Measurements from ENCODE around the gene TMPRSS4. TPM values are rescaled to one million over a fixed set of nuclear protein-coding genes. Genes with fewer than 3 reads are reported as not detected.

The TMPRSS4 gene
- total RNA-seq, 1 donor from 2014 or later, result not detected

DNA sequence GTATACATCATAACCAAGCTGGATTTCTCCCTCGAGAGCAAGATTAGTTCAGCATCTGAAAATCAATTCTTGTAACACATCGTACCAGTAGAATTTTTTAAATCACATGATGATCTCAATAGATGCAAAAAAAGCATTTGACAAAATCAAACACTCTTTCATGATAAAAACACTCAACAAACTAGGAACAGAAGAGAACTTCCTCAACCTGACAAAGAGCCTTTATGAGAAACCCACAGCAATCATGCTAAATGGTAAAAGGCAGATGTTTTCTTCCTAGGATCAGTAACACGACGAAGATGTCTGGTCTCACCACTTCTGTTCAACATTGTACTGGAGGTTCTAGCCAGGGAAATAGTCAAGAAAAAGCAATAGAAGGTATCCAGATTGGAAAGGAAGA lies 34.1 kb upstream of the TMPRSS4 start:
- Mint-ChIP-seq H3K27ac (ENCODE audit: unreplicated experiment) (no peak overlapping the region), H3K27me3 (ENCODE audit: low read depth) (no peaks in the 10 kb centered on the region), H3K36me3 (ENCODE audit: low read depth) (no peaks in the 10 kb centered on the region), H3K9me3 (no peaks in the 10 kb centered on the region), H3K4me3 (no peak overlapping the region), H3K4me1 (peaks cover 21% of the 10 kb centered on the region)
- TF ChIP-seq, protein P1, sequence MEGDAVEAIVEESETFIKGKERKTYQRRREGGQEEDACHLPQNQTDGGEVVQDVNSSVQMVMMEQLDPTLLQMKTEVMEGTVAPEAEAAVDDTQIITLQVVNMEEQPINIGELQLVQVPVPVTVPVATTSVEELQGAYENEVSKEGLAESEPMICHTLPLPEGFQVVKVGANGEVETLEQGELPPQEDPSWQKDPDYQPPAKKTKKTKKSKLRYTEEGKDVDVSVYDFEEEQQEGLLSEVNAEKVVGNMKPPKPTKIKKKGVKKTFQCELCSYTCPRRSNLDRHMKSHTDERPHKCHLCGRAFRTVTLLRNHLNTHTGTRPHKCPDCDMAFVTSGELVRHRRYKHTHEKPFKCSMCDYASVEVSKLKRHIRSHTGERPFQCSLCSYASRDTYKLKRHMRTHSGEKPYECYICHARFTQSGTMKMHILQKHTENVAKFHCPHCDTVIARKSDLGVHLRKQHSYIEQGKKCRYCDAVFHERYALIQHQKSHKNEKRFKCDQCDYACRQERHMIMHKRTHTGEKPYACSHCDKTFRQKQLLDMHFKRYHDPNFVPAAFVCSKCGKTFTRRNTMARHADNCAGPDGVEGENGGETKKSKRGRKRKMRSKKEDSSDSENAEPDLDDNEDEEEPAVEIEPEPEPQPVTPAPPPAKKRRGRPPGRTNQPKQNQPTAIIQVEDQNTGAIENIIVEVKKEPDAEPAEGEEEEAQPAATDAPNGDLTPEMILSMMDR (conservative IDR thresholded peaks at IDR 0.05), result no peak
- DNase-seq (ENCODE audit: low read depth, low spot score), result no peak

DNA sequence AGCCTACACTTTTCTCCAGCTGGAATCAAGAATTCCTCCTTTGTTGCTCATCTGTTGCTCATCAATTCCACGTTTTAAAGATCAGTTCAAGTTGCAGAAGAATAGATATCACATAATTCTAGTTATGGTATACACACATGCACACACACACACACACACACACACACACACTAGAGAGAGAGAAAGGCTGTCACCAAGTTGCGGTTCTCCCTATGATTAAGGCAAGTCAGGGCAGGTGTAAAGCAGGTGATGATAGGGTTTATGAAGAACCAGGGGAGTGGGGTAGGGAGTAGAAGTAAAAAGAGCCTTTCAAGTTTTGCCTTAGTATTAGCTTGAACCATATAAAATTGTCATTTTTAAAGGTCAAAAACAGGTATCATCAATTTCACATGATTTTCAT lies 31.7 kb upstream of the TMPRSS4 start:
- DNase-seq (ENCODE audit: low read depth, low spot score), result no peak
- Mint-ChIP-seq H3K27ac (ENCODE audit: unreplicated experiment) (no peak overlapping the region), H3K9me3 (no peaks in the 10 kb centered on the region), H3K27me3 (ENCODE audit: low read depth) (no peaks in the 10 kb centered on the region), H3K36me3 (ENCODE audit: low read depth) (no peaks in the 10 kb centered on the region), H3K4me3 (no peak overlapping the region), H3K4me1 (peaks cover 13% of the 10 kb centered on the region)
- TF ChIP-seq, protein P1 (conservative IDR thresholded peaks at IDR 0.05), result no peak

DNA sequence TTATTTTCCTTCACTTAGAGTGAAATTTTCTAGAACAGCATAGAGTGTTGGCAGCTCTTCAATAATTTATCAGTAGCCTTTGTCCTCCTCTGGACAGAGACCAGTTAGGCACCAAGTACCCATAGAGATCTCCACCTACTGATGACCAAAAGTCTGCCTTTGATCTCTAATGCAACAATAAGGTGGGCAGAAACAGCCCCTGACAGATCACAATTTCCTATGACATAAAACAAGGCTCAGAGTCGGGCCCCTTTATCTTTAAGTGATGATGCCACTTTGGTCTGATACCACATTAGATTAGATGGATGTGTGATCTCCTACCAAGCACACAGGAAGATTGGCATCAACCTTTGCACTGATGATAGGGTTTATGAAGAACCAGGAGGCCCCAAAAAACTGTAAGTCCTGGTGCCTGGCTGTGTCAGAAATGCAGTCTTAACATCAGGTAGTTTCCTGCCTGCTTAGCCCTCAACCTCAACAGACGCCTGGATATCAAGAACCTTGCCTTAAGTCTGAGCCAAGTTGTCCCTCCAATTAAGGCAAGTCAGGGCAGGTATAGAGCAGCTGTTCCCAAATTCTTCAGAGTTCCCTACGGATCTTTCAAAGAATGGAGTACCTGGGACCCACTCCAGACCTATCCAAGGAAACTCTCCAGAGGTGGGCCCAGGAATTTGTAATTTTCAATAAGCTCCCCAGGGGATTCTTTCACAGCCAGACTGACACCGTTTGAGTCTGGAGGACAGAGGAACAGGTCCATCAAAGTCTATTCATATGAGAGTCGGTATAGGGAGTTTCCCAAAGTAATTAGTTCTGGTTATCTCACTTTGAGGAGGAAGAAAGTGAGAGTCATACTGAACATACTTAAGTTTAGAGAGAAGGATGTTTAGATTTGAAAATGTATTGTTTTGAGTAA lies 30.6 kb upstream of the TMPRSS4 start:
- no peak for DNase-seq (ENCODE audit: low read depth, low spot score)
- H3K9me3 Mint-ChIP-seq, result no peaks in the 10 kb centered on the region
- TF ChIP-seq, protein P1 (conservative IDR thresholded peaks at IDR 0.05), result no peak
- H3K27me3 Mint-ChIP-seq (ENCODE audit: low read depth), result no peaks in the 10 kb centered on the region
- no peak overlapping the region for H3K4me3 Mint-ChIP-seq
- H3K36me3 Mint-ChIP-seq (ENCODE audit: low read depth), result no peaks in the 10 kb centered on the region
- H3K4me1 Mint-ChIP-seq, result peaks cover 13% of the 10 kb centered on the region
- H3K27ac Mint-ChIP-seq (ENCODE audit: unreplicated experiment), result no peak overlapping the region

DNA sequence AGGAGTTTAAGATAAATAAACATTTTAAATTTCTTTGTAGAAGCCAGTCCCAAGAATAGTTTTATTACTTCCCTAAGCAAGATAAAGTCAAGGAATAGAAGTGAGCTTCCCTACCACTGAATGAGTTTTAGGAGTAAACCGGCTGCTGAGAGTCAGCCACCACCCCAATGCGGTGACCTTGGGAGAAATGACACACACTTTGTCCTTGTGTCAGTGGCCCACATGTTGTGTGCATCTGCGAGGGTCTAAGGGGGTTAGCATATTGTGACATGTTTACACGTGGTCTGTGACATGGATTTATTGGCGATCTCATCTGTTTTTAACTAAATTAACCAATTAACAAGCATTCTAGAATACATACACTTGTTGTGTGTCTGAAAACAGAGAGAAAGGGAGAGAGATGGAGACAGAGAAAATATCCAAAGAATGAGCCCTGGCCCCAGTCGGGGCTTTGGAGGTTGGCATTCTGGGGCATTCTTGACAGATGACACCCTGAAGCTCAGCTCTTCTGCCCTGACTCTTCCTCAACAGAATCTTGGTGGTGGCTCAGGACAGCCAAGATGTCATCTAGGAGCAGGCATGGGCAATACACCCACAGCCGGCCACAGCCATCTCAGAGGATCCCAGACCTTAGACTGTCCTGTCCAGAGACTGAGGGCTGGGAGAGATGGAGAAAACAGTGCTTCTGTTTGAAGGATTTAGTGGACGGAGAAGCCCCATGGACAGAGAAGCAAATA lies 29.7 kb upstream of the TMPRSS4 start:
- Mint-ChIP-seq H3K27me3 (ENCODE audit: low read depth) (no peaks in the 10 kb centered on the region), H3K9me3 (no peaks in the 10 kb centered on the region), H3K36me3 (ENCODE audit: low read depth) (no peaks in the 10 kb centered on the region), H3K4me3 (no peak overlapping the region), H3K27ac (ENCODE audit: unreplicated experiment) (no peak overlapping the region), H3K4me1 (peaks cover 10% of the 10 kb centered on the region)
- TF ChIP-seq, protein P1 (conservative IDR thresholded peaks at IDR 0.05), result no peak
- DNase-seq (ENCODE audit: low read depth, low spot score), result no peak

DNA sequence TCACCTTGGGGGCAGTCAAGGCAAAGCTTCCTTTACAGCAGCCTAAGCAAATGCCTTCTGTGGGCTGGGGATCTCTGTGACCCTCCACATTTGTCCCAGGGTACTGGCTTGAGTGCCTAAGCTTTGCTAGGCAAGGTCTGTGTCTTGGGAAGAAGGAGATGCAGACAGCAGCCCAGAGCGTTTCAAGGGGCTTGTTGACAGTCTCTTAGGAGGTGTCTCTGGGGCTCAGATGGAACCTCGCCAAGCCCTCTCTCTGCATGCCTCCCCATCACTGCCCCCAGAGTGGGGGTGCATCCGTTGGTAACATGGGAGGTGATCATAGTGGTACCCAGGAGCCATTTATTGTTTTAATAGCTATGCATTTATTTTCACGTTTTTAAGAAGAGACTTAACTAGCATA lies 29.1 kb upstream of the TMPRSS4 start:
- no peak overlapping the region for H3K27ac Mint-ChIP-seq (ENCODE audit: unreplicated experiment)
- H3K36me3 Mint-ChIP-seq (ENCODE audit: low read depth), result no peaks in the 10 kb centered on the region
- peaks cover 4% of the 10 kb centered on the region for H3K4me1 Mint-ChIP-seq
- H3K4me3 Mint-ChIP-seq, result no peak overlapping the region
- no peaks in the 10 kb centered on the region for H3K27me3 Mint-ChIP-seq (ENCODE audit: low read depth)
- TF ChIP-seq, protein P1 (conservative IDR thresholded peaks at IDR 0.05), result no peak
- H3K9me3 Mint-ChIP-seq, result no peaks in the 10 kb centered on the region
- DNase-seq (ENCODE audit: low read depth, low spot score), result no peak

Measured in neural crest cell (in vitro differentiated cells).